HG03139 (cell line): ENCODE results near the gene MYBPC1.

ENCODE experiments used
- ATAC-seq: cut with Tn5 transposase; IDR thresholded peaks from one replicate; pipeline ENCODE4 v1.9.1; 2021; ENCODE audit not compliant: unreplicated experiment

The MYBPC1 gene

DNA sequence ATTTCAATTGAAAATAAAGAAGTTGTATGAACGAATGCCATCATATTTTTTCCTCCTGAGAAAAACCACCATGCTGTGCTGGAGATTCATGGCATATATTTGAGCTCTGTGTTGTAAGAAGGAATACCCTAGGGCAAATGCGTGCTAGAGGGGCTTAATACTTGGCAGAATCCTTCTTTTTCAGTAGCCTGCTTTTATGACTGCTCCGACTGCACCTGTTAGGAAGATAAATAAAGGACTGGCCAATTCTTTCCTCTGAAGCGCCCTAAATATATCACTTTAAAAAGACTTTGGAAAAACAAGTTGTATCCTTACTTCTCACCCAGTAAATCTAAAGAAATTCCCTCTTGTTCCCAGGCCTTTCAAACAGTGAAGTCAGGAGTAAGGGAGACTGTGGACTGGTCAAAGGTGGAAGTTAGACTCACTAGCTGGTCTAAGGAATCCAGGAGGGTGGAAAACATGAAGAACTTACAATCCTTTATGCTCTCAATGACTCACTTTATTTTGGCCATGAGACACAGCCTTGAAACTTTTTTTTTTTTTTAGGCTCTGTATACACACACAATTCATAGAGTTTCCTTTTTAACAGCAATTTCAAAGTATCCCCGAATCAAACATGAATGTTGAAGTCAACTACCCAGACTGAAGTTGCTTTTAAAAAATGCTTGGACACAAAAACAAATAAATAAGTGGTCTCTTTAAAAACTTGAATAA, 5.2 kb downstream of the MYBPC1 start:
- ATAC-seq, result no peak

DNA sequence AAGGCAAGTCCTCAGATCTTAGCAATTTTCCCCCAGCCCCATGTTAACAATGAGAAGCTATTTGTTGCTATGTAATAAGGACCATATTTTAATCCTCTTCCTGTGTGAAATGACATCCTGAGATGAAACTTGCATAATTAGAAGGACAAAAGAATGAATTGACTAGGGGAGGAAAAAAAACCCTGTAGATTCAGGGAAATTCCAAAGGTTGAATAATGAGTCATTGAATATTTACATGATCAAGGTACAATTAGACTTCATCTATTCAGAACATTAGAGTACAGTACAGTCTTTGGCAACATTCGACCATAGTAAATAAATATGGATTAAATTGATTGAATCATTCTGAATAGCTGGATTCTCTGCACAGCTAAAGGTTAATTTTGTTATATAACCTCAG, 9.4 kb downstream of the MYBPC1 start:
- ATAC-seq, result no peak

DNA sequence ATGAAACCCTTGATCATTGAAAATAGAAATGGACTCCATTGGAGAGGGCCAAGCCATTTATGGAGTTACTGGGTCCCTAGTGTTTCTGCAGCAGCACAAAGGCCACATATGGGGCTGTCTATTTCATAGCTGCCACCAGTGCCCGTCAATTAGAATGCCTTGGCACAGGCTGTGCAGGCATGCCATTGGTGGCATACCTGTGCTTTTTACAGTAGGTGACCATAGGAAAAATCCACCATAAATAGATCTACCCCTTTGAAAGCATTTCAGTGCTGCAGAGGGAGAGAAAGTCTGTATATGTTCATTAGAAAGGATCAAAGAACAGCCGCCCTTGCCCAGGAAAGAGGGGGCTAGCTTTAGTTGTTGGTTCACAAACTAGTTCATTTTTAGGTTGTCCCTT, 13.1 kb downstream of the MYBPC1 start:
- ATAC-seq, result no peak

DNA sequence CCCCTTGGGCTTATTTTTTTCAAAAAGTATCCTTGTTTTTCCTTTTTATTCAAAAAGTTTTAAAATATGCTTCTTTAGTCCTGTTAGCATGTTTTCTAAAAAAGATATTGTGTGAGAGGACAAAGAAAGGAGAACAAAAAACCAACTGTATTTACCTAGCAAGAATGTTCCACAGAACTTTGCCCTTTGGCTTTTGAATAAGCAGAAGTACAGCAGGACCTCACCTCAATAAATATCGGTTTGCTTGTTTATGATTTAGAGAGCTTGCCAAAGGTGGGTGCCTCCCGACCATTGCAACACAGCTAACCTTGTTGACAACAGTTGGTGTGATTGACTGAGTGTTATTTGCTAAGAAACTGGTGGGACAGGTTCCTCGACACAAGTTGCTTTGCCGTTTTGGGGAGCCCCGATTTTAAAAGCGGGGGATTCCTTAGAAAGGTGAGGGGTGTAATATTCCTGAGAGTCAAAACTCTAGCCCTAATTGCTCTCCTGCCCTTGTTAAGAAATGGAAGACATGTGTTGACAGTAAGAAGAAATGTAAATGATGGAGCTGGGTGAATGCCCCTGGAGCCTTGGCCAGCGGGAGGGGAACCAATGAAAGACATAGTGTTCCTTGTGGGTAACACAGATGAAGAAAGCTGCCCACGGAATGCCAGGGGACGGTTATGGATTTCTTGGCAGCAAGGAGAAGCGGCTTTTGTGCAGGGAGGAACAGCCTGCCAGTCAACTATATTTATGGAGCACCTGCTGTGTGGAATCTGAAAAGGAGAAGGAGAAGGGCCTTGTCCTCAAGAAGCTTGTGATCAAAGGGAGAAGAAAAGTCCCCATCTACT, 13.7 kb downstream of the MYBPC1 start:
- no peak for ATAC-seq

DNA sequence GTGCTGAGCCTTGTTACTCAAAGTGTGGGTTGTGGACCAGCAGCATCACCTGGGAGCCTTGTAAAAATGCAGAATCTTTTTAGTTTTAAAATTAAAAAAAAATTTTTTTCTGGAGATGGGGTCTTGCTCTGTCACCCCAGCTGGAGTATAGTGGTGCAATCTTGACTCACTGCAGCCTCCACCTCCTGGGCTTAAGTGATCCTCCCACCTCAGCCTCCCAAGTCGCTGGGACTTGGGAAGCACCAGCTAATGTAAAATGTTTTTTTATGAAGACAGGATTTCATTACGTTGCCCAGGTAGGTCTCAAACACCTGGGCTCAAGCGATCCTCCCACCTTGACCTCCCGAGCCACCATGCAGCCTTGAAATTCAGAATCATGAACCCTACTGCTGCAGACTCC, 14.4 kb downstream of the MYBPC1 start:
- no peak for ATAC-seq

DNA sequence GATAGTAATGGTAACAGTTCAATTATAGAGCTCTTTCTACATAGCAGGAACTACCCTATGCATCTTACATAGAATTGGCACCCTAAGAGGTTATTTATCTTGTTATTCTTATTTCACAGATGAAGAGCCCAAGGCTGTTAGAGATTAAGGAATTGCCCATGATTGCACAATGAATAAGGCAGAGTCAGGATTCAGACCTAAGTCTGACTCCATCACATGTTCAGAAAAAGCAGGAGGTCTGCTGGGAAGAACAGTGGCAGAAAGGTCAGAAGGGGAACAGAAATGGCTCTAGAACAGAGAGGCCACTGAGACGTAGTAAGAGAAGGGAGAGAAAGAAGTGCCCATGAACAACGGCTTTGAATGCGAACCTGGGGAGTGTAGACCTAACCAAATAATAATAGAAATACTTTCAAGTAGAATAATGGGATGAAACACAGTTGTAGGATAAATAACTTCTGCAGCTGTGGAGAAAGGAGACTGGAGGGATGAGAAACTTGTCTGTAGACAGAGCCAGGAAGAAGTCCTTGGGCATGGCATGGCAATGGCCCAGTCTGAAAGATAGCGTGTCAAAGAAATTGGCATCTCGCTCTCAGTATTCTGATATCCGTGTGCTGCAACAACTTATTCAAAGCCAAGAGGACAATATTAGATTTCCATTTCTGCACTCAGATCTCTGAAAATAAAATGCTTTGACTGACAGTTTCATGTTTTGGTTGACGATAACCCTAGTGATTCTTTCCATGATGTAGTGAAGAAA, 17.6 kb downstream of the MYBPC1 start:
- ATAC-seq, result no peak

DNA sequence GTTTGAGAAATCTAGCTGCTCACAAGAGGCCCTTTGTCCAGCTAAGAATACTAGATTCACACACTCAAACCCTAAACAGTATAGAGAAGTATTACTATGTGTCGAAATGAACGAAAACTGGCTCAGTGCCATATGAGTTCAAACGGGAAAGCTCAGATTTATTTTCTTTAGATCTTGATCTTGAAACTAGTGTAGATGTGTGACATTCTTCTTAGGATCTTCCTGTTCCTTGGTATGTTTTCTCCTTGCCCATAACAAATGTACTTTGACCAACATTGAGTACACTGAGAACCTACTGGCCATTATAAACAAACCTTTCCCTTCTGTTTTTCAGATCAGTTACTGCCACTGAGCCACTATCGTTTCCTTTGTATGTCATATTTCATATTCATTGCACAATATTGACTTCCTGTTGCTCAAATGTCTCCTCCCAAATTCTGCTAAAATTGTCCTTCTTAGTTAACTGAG, 21.3 kb downstream of the MYBPC1 start:
- ATAC-seq, result no peak

DNA sequence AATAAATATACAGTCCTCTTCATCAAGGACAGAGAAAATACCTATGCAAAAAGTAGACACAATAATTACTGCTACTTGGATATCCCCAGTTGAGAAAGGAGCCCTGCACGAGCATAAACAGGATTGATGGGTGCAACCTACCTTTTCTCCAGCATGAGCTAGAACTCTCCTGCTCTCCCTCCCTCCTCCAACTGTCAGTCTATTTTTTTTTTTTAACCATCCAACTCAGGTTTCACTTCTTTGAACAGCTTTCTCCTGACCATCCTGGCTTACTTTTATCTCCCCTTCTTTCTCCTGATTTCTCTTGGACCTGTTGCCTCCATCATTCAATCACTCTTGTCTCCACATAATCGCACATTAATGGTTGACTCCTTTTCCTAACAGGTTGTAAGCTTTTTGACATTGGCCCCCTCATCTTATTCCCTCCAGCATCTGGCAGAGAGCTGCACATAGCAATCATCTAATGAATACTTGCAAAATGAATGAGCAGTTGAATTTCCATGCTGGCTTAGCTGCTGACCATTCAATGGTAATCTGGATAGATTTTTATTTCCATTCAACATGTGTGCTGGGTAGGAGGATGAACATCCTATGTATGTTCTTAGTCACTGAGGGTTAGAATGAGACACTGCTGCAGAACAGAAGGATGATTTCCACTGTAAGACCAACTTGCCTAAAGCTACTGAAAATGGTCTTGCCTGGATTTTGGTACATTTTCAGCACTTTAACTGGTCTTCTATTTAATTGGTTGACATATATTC, 24.4 kb downstream of the MYBPC1 start:
- no peak for ATAC-seq

DNA sequence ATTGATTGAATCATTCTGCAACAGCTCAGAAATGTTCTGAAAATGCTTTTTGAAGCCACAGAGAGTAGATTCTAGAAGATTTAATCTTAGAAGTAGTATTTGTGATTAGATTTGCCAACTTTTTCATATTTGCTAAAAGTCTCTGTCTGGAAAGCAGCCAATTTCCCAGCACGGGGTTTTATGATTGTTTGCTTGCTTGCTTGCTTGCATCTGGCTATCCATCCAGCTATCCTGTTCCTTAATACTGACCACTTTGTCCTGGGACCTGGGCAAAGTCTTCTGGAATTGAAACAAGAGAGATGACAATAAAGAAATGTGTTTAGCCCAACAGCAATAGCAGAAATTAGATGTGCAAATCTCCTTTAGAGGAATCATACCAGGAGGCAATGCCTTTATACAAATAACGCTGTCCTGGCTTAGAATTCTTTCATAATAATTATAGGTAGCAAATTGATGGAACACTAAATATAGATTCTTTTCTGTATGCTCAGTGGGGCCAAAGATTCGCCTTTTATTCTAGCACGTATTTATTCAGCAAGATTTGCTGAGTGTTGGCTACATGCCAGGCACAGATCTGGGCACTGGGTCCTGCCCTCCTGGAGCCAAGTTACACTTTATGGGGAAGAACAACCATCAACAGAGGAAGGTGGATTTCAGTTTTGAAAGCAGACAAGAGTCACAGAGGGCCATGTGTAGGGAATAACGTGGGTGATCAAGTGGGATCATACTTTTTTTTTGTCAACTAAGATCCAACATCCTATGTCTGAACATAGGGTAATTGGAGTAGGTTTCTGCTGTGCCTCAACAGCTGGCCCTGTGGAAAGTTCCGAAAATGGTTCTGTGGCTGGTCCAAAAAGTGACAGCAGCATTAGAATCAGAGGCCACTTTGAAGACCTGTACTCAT, 25.3 kb downstream of the MYBPC1 start:
- no peak for ATAC-seq

DNA sequence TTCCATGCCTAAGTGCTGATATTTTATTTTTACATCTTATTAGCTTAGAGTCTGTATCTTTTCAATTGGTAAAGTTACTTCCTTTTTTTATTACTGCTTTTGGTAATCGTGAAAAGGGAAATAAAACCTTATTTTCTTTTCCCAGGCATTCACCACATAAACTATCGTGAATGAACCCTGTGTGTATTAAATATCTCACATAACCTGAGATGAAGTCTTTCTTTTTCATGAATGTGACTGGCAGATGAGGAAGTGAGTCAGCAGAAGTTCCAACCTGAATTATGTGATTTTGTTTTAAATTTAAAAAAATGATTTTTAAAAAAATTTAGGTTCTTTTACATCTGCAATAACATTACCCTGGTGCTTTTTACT, 26.0 kb downstream of the MYBPC1 start:
- no peak for ATAC-seq

DNA sequence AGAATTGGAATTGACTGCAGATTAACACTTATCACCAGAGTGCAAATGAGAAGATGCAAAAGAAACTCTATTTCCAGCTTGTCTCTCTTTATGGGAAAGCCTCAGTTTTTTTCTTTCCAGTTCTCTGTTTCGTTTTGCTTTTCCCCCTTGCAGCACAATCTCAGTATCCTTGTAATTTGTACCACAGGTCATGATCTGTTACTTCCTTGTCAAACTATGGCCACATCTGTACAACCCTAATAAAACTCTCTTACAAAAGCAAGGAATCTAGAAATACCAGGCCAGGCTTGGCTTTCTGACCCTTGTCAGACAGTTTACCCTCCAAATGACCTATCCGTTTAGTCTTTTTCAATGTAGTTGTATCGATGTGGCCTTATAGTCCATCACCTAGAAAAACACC, 33.9 kb downstream of the MYBPC1 start:
- no peak for ATAC-seq

DNA sequence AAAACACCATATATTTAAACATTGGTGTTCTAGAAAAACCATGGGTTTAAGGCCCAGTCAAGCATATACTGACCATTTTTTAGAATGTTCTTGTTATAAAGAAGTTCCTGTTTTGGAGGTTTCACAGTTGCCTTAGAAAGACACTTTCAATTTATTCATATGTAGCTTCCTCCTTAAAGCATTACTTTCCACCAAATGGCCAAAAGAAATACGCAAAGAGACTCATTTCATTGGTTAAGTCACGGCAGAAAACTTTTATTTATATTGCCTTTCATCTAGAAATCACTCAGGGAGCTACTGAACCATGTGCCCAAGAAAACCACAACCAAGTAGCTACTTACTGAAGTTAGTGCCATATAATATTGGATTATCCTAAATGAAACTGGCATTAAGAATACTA, 40.0 kb downstream of the MYBPC1 start:
- peak; percentile 72 for ATAC-seq

DNA sequence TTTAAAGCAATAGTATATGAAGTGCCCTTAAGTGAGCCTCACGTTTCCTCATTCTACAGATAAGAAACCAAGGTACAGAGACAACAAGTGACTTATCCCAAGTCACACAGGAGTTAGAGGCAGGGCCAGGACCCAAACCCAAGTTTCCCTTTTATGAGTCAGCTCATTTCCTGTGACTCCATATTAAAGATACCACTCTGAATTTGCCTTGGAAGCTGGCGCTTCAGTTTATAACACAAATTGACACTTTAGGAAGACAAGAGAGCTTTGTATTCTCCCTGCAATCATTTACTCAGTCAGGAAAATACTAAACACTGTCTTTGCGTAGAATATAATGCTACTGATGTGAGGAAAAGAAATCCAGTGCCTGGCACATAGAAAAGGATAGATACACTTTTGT, 43.2 kb downstream of the MYBPC1 start:
- ATAC-seq, result no peak

DNA sequence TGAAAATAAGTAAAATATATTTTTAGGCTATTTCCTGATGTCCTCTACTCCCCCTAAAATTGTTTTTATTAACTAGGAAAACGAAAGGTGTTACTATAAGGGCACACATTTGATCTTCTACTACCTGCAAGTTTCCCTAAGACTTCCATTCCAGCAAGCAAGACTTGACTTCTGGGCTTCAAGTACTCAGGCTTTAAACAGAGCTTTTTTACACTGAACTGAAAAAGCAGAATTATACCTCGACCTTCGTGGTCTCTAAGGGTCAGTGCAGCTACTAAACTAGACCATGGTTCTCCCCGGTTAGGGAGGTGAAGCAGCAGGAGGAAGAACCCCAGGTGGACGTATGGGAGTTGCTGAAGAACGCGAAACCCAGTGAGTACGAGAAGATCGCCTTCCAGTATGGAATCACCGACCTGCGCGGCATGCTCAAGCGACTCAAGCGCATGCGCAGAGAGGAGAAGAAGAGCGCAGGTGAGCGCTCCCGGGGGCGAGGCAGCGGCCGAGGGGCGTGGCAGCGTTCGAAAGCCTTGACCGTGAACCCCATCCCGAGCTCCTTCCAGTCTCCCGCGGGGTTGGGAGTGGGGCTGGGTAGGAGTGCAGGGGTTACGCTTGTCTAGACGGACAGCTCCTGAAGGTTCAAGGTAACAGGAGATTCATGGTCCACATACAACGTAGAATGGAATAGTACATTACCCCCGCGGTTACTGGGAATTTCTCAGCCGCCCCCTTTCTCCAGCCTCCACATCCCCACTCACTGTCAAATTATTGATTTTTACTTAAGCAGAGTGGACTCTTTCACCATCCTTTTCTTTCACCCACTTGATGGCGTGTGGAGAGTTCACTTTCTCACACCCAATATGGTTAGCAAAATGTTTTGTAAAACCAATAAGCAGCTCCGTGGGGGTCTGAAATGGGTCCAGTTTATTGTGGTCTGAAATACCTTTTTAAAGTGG, 47.6 kb downstream of the MYBPC1 start:
- ATAC-seq, result no peak

DNA sequence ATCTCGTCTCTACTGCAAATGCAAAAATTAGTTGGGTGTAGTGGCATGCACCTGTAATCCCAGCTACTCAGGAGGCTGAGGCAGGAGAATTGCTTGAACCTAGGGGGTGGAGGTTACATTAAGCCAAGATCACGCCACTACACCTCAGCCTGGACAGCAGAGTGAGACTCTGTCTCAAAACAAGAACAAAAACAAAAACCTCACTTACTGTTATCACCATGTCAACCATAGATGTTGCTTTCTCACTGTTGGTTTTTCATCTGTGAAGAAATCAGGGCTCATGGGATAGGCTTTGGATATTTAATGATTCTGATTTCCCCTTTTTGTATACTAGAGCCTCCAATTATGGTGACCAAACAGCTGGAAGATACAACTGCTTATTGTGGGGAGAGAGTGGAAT, 52.9 kb downstream of the MYBPC1 start:
- ATAC-seq, result no peak

DNA sequence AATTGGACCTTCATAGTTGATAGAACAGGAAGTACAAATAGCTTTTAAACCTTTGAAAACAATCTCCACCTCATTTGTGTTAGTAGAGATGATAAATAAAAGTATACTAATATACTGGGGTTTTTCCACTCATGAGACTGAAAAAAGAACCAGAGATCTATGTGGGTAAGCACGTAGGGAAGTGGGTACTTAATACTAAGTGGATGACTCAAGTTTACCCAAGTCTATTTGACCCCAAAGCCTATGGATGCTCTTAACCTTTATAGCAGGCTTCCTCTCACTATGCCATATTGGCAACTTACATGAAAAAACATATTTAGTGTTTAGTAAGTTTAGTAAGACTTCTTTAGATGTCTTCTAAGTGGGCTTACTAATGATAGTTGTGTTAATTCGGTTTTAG, 53.4 kb downstream of the MYBPC1 start:
- no peak for ATAC-seq

DNA sequence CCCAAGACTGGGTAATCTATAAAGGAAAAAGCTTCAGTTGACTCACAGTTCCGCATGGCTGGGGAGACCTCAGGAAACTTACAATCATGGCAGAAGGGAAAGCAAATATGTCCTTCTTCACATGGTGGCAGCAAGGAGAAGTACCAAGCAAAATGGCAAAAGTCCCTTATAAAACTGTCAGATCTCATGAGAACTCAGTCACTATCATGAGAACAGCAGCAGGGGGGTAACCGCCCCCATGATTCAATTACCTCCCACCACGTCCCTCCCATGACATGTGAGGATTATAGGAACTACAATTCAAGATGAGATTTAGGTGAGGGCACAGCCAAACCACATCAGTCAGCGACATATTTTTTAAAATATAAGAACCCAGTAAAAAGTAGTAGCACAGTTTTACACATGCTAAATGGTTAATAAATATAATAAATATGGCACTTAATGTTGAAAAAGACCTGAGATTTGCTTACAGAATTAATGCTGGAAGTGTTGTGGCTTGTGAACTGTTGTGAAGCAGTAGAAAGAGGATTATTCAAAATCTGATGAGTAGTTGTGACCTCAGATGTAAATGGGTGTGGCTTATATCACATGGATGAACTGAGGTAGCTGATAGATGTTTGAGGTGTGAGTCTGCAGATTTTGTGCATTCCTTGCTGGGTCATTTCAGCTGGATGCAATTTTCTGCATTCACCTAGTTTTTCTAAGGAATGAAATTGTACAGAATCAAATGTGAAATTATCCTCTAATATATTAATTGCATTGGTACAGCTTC, 55.8 kb downstream of the MYBPC1 start:
- no peak for ATAC-seq

DNA sequence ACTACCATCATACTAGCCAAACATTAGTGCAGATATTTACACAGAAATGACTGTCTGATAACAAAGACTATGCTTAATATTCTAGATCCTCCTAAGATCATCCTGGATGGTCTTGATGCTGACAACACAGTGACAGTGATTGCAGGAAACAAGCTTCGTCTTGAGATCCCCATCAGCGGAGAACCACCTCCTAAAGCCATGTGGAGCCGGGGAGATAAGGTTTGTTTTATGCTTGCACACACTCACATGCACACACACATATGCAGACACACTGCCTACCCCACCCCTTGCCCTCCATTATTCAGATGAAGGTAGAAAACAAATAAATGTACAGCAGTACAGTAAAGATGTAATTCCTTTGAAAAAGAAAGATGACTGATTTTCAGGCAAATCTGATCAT, 58.3 kb downstream of the MYBPC1 start:
- no peak for ATAC-seq
